ENCODE data around the gene FUT2. TPM values are rescaled to one million over a fixed set of nuclear protein-coding genes. Genes with fewer than 3 reads are reported as not detected.
"Not testable (repeated sequence)": the region's sequence is repeated elsewhere in the genome, so short reads cannot be mapped to it uniquely, and the experiment has no call there.

FUT2 gene
- total and polyA plus RNA-seq, 2 experiments from 2014 or later, result 12.4 to 16.9 TPM

GRCh38 chr19:48687776-48688175 is 8.0 kb upstream of the FUT2 start:
- Histone ChIP-seq H3K27me3 (no peaks in the 10 kb centered on the region), H2AFZ (no peak overlapping the region), H3K4me1 (ENCODE audit: insufficient read depth) (peaks cover 21% of the 10 kb centered on the region), H3K9me3 (ENCODE audit: low read depth) (no peaks in the 10 kb centered on the region), H3K4me3 (no peak overlapping the region), H3K79me2 (no peaks in the 10 kb centered on the region), H3K9me2 (replicated peaks; ENCODE audit: insufficient read depth) (no peaks in the 10 kb centered on the region), H3K27ac (peak overlapping the region; percentile 67), H3K4me2 (no peak overlapping the region), H4K20me1 (ENCODE audit: insufficient read depth, poor library complexity, severe bottlenecking) (no peaks in the 10 kb centered on the region), H3K36me3 (replicated peaks; ENCODE audit: insufficient read depth, low read depth) (no peaks in the 10 kb centered on the region)
- no peak for DNase-seq (ENCODE audit: low spot score)
- WGBS (ENCODE audit: low lambda C conversion rate, missing lambda C conversion rate), result 74% methylated on average over 3 of the region's 3 CpGs
- TF ChIP-seq EZH2 (IDR thresholded peaks at IDR 0.05; ENCODE audit: borderline replicate concordance) (no peak), EZH2phosphoT487 (IDR thresholded peaks at IDR 0.05; ENCODE audit: low read depth, severe bottlenecking, unreplicated experiment) (no peak), CTCF (IDR thresholded peaks at IDR 0.05; ENCODE audit: poor library complexity) (no peak)

GRCh38 chr19:48689449-48689848 is 6.3 kb upstream of the FUT2 start:
- Histone ChIP-seq H2AFZ (no peak overlapping the region), H3K27ac (no peak overlapping the region), H3K4me1 (ENCODE audit: insufficient read depth) (peaks cover 17% of the 10 kb centered on the region), H3K27me3 (no peaks in the 10 kb centered on the region), H3K9me3 (ENCODE audit: low read depth) (no peaks in the 10 kb centered on the region), H3K36me3 (replicated peaks; ENCODE audit: insufficient read depth, low read depth) (no peaks in the 10 kb centered on the region), H3K79me2 (no peaks in the 10 kb centered on the region), H3K4me2 (no peak overlapping the region), H3K4me3 (no peak overlapping the region), H3K9me2 (replicated peaks; ENCODE audit: insufficient read depth) (no peaks in the 10 kb centered on the region), H4K20me1 (ENCODE audit: insufficient read depth, poor library complexity, severe bottlenecking) (no peaks in the 10 kb centered on the region)
- TF ChIP-seq EZH2phosphoT487 (IDR thresholded peaks at IDR 0.05; ENCODE audit: low read depth, severe bottlenecking, unreplicated experiment), result no peak
- no peak for TF ChIP-seq EZH2 (IDR thresholded peaks at IDR 0.05; ENCODE audit: borderline replicate concordance)
- TF ChIP-seq CTCF (IDR thresholded peaks at IDR 0.05; ENCODE audit: poor library complexity), result no peak
- WGBS (ENCODE audit: low lambda C conversion rate, missing lambda C conversion rate), result 70% methylated on average over 7 of the region's 7 CpGs
- no peak for DNase-seq (ENCODE audit: low spot score)

- not testable (repeated sequence) for H4K20me1 ChIP-seq (ENCODE audit: insufficient read depth, poor library complexity, severe bottlenecking); H2AFZ ChIP-seq; H3K4me3 ChIP-seq; DNase-seq (ENCODE audit: low spot score); H3K27me3 ChIP-seq; H3K4me2 ChIP-seq; H3K9me2 ChIP-seq (replicated peaks; ENCODE audit: insufficient read depth); H3K27ac ChIP-seq; H3K9me3 ChIP-seq (ENCODE audit: low read depth); H3K36me3 ChIP-seq (replicated peaks; ENCODE audit: insufficient read depth, low read depth); H3K79me2 ChIP-seq
- 89% methylated on average over 9 of the region's 9 CpGs for WGBS (ENCODE audit: low lambda C conversion rate, missing lambda C conversion rate)
- peaks cover 16% of the 10 kb centered on the region for H3K4me1 ChIP-seq (ENCODE audit: insufficient read depth)
Observed at GRCh38 chr19:48693629-48694028, 2.1 kb upstream of the FUT2 start.

GRCh38 chr19:48696353-48697010 is 711 bp downstream of the FUT2 start:
- Histone ChIP-seq H3K4me3 (peak overlapping the region; percentile 31), H3K4me2 (peak overlapping the region; percentile 74), H3K9me2 (replicated peaks; ENCODE audit: insufficient read depth) (no peaks in the 10 kb centered on the region), H3K36me3 (replicated peaks; ENCODE audit: insufficient read depth, low read depth) (no peaks in the 10 kb centered on the region), H2AFZ (peak overlapping the region; percentile 62), H3K4me1 (ENCODE audit: insufficient read depth) (peaks cover 16% of the 10 kb centered on the region), H4K20me1 (ENCODE audit: insufficient read depth, poor library complexity, severe bottlenecking) (no peaks in the 10 kb centered on the region), H3K27me3 (no peaks in the 10 kb centered on the region), H3K9me3 (ENCODE audit: low read depth) (no peaks in the 10 kb centered on the region), H3K79me2 (peaks cover 4% of the 10 kb centered on the region), H3K27ac (peak overlapping the region; percentile 94)
- no peak for DNase-seq (ENCODE audit: low spot score)
- 4% methylated on average over 34 of the region's 34 CpGs for WGBS (ENCODE audit: low lambda C conversion rate, missing lambda C conversion rate)
- TF ChIP-seq CTCF (IDR thresholded peaks at IDR 0.05; ENCODE audit: poor library complexity) (no peak), EZH2 (IDR thresholded peaks at IDR 0.05; ENCODE audit: borderline replicate concordance) (peak; percentile 68)
